Measurements from ENCODE around the gene HSD17B3. TPM values are rescaled to one million over a fixed set of nuclear protein-coding genes. Genes with fewer than 3 reads are reported as not detected.
"Not testable (repeated sequence)": the region's sequence is repeated elsewhere in the genome, so short reads cannot be mapped to it uniquely, and the experiment has no call there.

The HSD17B3 gene
- total RNA-seq, 1 donor from 2014 or later: not detected

DNA sequence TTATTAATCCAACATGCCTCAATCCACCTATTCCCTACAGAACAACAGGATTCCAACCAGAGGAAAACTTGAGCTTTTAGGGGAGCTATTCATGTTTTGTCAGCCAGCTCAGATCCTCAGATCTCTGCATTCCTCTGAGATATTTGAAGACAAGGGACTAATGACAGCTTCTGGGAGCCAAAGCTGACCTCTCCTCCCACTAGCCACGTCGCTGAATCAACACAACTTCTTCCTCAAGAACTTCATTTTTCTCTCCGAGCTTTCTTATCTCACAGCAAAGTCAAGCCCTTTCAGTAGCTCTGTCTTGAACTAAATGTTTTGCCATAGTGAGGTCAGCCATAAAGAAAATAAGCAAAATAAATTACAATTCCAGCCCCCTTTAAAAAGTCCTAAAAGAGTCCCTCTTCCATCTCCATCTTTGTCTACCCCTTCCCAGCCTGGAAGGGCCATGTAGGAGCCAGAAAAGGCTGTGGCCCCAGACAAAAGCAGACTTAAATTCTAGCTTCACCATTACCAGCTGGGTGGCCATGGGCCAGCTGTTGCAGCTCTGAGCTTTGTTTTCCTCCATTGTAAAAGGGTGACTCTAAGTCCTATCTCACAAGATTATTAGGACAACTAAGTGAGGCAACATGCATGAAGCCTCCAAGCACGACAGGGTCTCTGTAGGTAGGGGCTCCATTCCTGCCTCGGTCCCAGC is 65.0 kb downstream of the HSD17B3 start:
- no peak for DNase-seq (ENCODE audit: low read depth)
- TF ChIP-seq, protein P1, sequence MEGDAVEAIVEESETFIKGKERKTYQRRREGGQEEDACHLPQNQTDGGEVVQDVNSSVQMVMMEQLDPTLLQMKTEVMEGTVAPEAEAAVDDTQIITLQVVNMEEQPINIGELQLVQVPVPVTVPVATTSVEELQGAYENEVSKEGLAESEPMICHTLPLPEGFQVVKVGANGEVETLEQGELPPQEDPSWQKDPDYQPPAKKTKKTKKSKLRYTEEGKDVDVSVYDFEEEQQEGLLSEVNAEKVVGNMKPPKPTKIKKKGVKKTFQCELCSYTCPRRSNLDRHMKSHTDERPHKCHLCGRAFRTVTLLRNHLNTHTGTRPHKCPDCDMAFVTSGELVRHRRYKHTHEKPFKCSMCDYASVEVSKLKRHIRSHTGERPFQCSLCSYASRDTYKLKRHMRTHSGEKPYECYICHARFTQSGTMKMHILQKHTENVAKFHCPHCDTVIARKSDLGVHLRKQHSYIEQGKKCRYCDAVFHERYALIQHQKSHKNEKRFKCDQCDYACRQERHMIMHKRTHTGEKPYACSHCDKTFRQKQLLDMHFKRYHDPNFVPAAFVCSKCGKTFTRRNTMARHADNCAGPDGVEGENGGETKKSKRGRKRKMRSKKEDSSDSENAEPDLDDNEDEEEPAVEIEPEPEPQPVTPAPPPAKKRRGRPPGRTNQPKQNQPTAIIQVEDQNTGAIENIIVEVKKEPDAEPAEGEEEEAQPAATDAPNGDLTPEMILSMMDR (conservative IDR thresholded peaks at IDR 0.05; ENCODE audit: low read depth, low read length): no peak

DNA sequence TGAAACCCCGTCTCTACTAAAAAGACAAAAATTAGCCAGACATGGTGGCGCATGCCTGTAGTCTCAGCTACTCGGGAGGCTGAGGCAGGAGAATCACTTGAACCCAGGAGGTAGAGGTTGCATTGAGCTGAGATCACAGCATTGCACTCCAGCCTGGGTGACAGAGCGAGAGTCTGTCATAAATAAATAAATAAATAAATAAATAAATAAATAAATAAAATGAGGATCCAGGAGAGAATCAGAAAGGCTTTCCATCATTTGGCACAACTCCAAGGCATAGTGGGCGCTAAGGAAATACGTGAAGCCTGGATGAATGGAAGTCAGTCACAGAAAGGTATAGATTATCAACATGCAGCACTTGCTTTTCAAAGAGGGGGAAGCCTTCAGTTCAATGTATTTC is 65.6 kb downstream of the HSD17B3 start:
- DNase-seq (ENCODE audit: low read depth): not testable (repeated sequence)

More for the DNA sequence above, 65.0 kb downstream of the HSD17B3 start:
- no peak overlapping the region for H3K4me3 ChIP-seq (ENCODE audit: low read depth, low read length)

DNA sequence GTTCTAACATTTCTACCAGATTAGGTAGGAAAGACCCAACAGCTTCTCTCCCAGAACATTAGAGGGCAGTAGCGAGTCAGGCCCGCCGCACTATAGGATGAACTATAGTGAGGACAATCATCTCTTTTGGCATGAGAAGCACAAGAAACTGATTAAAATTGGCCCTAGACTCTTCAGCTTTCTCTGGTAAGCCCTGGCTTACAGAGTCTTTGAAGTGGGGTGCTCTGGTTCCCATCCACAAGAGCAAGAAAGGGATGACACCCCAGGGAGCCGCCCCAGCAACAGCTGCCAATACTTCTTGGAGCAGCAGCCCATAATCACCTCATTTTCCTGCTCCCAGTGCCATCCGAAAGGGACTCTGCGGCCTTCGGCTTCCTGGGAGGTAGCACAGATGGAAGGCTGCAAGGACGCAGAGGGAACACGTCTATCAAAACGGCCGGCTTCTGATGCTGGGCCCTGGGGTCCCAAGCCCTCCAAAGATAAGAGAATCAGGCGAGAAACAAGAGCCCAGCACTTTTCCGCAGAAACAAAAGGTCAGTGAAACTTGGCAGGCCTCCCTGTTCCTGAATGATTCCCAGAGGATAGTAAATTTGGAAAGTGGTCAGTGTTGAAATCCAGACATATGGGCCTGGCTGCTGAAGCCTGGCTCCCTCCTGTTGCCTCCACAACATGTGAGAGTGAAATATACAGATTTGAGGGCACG is 69.3 kb downstream of the HSD17B3 start:
- DNase-seq (ENCODE audit: low read depth): no peak
- TF ChIP-seq, protein P1 (conservative IDR thresholded peaks at IDR 0.05; ENCODE audit: low read depth, low read length): peak; percentile 94
- H3K4me3 ChIP-seq (ENCODE audit: low read depth, low read length): no peak overlapping the region

More for the DNA sequence above, 65.6 kb downstream of the HSD17B3 start:
- H3K4me3 ChIP-seq (ENCODE audit: low read depth, low read length): not testable (repeated sequence)

DNA sequence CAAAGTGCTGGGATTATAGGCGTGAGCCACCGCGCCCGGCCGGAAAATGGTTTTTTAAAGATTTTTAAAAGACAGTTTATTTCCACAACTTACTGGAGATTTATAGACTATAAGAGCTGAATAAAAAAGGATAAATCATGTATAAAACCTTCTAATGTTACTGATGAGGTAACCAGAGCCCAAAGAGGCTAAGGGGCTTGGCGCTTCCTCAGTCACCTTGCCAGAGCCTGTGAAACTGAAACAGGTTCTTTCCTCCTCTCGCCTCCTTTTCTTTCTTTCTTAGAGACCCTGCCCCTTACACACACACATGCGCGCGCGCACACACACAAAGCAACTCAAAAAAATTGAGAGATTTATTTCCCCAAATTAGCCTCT is 69.8 kb downstream of the HSD17B3 start:
- DNase-seq (ENCODE audit: low read depth): no peak
- H3K4me3 ChIP-seq (ENCODE audit: low read depth, low read length): no peak overlapping the region
- TF ChIP-seq, protein P1 (conservative IDR thresholded peaks at IDR 0.05; ENCODE audit: low read depth, low read length): no peak

DNA sequence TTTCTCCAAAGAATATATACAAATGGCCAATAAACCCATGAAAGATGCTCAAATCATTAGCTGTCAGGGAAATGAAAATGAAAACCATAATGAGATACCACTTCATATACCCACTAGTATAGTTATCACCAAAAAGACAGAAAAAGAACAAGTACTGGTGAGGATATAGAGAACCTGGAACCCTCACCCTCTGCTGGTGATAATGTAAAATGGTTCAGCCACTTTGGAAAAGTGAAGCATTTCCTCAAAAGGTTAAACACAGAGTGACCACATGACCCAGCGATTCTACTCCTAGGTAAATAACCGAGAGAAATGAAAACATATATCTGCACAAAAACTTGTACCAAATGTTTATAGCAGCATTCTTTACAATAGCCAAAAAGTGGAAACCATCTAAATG is 72.0 kb downstream of the HSD17B3 start:
- DNase-seq (ENCODE audit: low read depth): no peak
- TF ChIP-seq, protein P1 (conservative IDR thresholded peaks at IDR 0.05; ENCODE audit: low read depth, low read length): no peak
- H3K4me3 ChIP-seq (ENCODE audit: low read depth, low read length): no peak overlapping the region

- no peak for DNase-seq (ENCODE audit: low read depth)
- TF ChIP-seq, protein P1 (conservative IDR thresholded peaks at IDR 0.05; ENCODE audit: low read depth, low read length): peak; percentile 70
- no peak overlapping the region for H3K4me3 ChIP-seq (ENCODE audit: low read depth, low read length)
Observed at GRCh38 chr9:96222132-96222531, 79.8 kb downstream of the HSD17B3 start.

DNA sequence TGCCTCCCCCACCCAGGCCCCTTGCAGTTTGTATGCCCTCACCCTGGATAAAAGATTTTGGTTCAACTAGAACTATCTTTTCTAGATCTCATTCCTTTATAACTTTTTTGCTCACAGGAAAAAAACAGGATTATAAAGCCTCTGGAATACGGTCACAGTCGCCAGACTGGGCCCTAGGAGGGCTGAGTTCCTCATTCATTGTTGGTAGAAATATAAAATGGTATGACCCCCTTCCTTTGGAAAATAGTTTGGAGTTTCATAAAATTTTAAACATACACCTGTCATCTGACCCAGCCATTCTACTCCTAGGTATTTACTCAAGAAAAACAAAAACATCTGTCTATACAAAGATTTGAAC is 82.1 kb downstream of the HSD17B3 start:
- H3K4me3 ChIP-seq (ENCODE audit: low read depth, low read length): no peak overlapping the region
- TF ChIP-seq, protein P1 (conservative IDR thresholded peaks at IDR 0.05; ENCODE audit: low read depth, low read length): no peak

More for the DNA sequence above, 82.1 kb downstream of the HSD17B3 start:
- no peak for DNase-seq (ENCODE audit: low read depth)

Data from epithelial cell of proximal tubule (primary cell).